Transverse colon (tissue), 3 donors: ENCODE measurements around the gene NRXN2.

ENCODE experiments used
- CTCF ChIP-seq, 5 experiments: fragments of 200-600 bp in 3 of 5; fragments of 450-650 bp in 2 of 5; sonication (generic) in 3 of 5; IDR thresholded peaks; 1 replicate in 2 of 5; 2 replicates in 3 of 5; pipeline ENCODE4 v1.5.1; 2016 to 2017; ENCODE audit warnings: antibody characterized with exemption in 5 of 5, inconsistent platforms in 3 of 5, mild to moderate bottlenecking in 2 of 5, moderate library complexity in 1 of 5
- EP300 ChIP-seq: sonication (generic); formaldehyde crosslinking; IDR thresholded peaks from one replicate; pipeline ENCODE4 v1.6.1; 2017; ENCODE audit warnings: antibody characterized with exemption, low read depth

GRCh38 chr11:64659417-64660144 lies 63.4 kb downstream of the NRXN2 start:
- no peak for TF ChIP-seq CTCF (IDR thresholded peaks at IDR 0.05)
- no peak for TF ChIP-seq EP300
